Pancreas (tissue), 10 donors: ENCODE data around the gene LMBRD1. TPM values are rescaled to one million over a fixed set of nuclear protein-coding genes. Genes with fewer than 3 reads are reported as not detected.

ENCODE experiments used
- ATAC-seq, 4 donors: fragments of 200-7000 bp; cut with Tn5 transposase; one replicate each; pipeline versions ENCODE4 v1.8.0 to v1.9.1; 2020; ENCODE audit warnings: mild to moderate bottlenecking in 4 of 4, moderate library complexity in 4 of 4
- DNase-seq, 6 donors: peaks; one replicate each; pipeline ENCODE4 v3.0.0-alpha.2; 2020
- FAIRE-seq: peaks from 2 replicates; lab custom pipeline; 2012; peaks lifted over from hg19 to GRCh38; lab: Jason Lieb, UNC
- H3K27ac ChIP-seq, 4 donors: fragments of 200-600 bp; sonication (generic); 1 replicate in 3 of 4; 2 replicates in 1 of 4; pipeline versions ENCODE4 v1.5.0 to v1.8.0; 2020
- H3K27me3 ChIP-seq, 4 donors: fragments of 200-600 bp; one replicate each; pipeline ENCODE4 v1.8.0; 2021
- H3K36me3 ChIP-seq, 3 donors: fragments of 200-600 bp; sonication (generic) in 1 of 3; one replicate each; pipeline versions ENCODE4 v1.5.0 to v1.8.0; 2020 to 2021
- H3K4me1 ChIP-seq, 3 donors: fragments of 200-600 bp; one replicate each; pipeline ENCODE4 v1.8.0; 2021
- H3K4me3 ChIP-seq, 4 donors: fragments of 200-600 bp; sonication (generic) in 2 of 4; one replicate each; pipeline versions ENCODE4 v1.5.0 to v1.8.0; 2020 to 2021
- H3K9me3 ChIP-seq, 4 donors: fragments of 200-600 bp; one replicate each; pipeline ENCODE4 v1.8.0; 2021
- WGBS, 2 donors: extraction: QIAGEN DNeasy Blood & Tissue Kit; methylation state at CpG; one replicate each; pipeline ENCODE4 v1.1.7; 2013; 5-methylcytosine and 5-hydroxymethylcytosine counted together
- intact Hi-C, 3 donors: fragments of 100-400 bp; cut with DNase I; formaldehyde crosslinking; loops; one replicate each; pipeline versions ENCODE4 v1.11.1 to v1.14.2; 2022
- polyA plus RNA-seq, 2 donors: library from polyadenylated mRNA; stranded (reverse); fragments of 200-250 nt; gene quantifications; one replicate each; pipeline ENCODE4 v1.2.3, GENCODE V29; 2013
- total RNA-seq, 6 donors: library from RNA; stranded (reverse); fragmentation: NEBNext Ultra II Directional in 4 of 6; extraction: Animal tissue kit (Norgen Biotek cat#: 25700) in 4 of 6; gene quantifications; one replicate each; pipeline versions ENCODE4 v1.2.1 to v1.2.4, GENCODE V29; 2021 to 2023
- TF ChIP-seq, protein P1 (sequence below), 4 donors: fragments of 200-600 bp; sonication (generic) in 3 of 4; IDR thresholded peaks; one replicate each; pipeline versions ENCODE4 v1.5.0 to v1.8.0; 2021; ENCODE audit warnings: antibody characterized with exemption in 4 of 4
- donor health status: healthy with polysubstance abuse.
- donor health status: DM: no; HTN: no; CAD: no; lungs with moderate emphysema.
- donor health status: DM: no; HTN: no; CAD: no.
- donor health status: control.
- donor health status: control.
- donor health status: Bipolar disorder and iron deficiency.
- donor health status: DM: yes; HTN: yes; CAD: no.
- donor health status: DM: no; HTN: no; CAD: no.
- donor health status: DM: no; HTN: no; CAD: no.
- donor health status: DM: yes; HTN: yes; CAD: no.

The LMBRD1 gene
- total and polyA plus RNA-seq, 8 donors, result 16.5 to 50.5 (median 38.7) TPM

- FAIRE-seq (no peak), ATAC-seq (peak; percentile 76 to 95 (median 90)), DNase-seq (peak; percentile 24 to 75 (median 69))
- intact Hi-C loops, result no loop called here
- H3K36me3 ChIP-seq, result no peaks in the 10 kb centered on the region
- H3K4me3 ChIP-seq, result no peak overlapping the region
- TF ChIP-seq, protein P1, sequence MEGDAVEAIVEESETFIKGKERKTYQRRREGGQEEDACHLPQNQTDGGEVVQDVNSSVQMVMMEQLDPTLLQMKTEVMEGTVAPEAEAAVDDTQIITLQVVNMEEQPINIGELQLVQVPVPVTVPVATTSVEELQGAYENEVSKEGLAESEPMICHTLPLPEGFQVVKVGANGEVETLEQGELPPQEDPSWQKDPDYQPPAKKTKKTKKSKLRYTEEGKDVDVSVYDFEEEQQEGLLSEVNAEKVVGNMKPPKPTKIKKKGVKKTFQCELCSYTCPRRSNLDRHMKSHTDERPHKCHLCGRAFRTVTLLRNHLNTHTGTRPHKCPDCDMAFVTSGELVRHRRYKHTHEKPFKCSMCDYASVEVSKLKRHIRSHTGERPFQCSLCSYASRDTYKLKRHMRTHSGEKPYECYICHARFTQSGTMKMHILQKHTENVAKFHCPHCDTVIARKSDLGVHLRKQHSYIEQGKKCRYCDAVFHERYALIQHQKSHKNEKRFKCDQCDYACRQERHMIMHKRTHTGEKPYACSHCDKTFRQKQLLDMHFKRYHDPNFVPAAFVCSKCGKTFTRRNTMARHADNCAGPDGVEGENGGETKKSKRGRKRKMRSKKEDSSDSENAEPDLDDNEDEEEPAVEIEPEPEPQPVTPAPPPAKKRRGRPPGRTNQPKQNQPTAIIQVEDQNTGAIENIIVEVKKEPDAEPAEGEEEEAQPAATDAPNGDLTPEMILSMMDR (IDR thresholded peaks at IDR 0.05), result no peak
- H3K9me3 ChIP-seq, result no peaks in the 10 kb centered on the region
- 40 to 45% methylated on average over 1 of the region's 1 CpG for WGBS, 2 donors
- no peaks in the 10 kb centered on the region for H3K27me3 ChIP-seq
- peak overlapping the region in 2 of 4 donors; percentile 11 to 38 for H3K27ac ChIP-seq
- peaks cover 0 to 25% (median 18%) of the 10 kb centered on the region in 3 donors for H3K4me1 ChIP-seq
Observed at GRCh38 chr6:69820438-69820837, 23.6 kb upstream of the LMBRD1 start.

DNA sequence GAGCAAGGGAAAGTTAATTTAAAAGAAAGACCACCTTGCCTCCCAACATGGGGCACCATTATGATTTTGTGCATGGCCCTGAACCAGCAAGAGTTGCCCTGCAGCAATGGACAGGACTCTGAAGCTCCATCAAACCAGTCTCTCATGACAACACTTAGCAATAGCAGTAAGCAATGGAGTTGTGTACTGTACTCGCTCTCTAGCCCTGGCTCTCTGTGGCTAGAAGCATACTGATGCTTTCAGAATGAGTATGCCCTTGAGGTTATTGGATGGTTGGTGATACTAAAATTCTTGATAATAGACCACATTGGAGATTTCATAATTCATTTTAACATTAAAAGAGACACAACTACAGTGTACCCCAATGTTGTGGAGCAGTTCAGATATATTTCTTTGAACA lies 23.2 kb upstream of the LMBRD1 start:
- TF ChIP-seq, protein P1 (IDR thresholded peaks at IDR 0.05), result no peak
- WGBS, 2 donors, result 49 to 69% methylated on average over 1 of the region's 1 CpG
- no peaks in the 10 kb centered on the region for H3K36me3 ChIP-seq
- H3K27ac ChIP-seq, result peak overlapping the region in 1 of 4 donors; percentile 38
- H3K9me3 ChIP-seq, result no peaks in the 10 kb centered on the region
- no peak for DNase-seq
- H3K27me3 ChIP-seq, result no peaks in the 10 kb centered on the region
- intact Hi-C loops, result no loop called here
- no peak overlapping the region for H3K4me3 ChIP-seq
- peak in 3 of 4 donors; percentile 8 to 39 (median 9) for ATAC-seq
- H3K4me1 ChIP-seq, result peaks cover 0 to 25% (median 18%) of the 10 kb centered on the region in 3 donors
- no peak for FAIRE-seq

DNA sequence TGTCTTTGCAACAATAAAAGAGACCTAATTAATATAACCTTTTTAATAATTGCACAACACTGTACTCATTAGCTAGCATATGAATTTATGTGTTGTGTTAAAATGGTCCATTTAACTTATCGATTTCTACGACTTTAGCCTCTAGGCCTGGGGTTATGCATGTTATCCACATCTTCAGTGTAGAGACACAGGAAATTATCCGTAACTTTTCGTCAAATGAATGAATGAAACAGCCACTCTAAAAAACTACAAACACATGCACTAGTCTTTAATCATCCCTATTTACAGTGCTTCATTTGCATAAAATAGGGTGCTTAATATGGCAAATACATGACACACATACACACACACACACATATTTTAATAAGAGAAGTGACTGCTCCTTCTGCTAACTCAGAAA lies 22.3 kb upstream of the LMBRD1 start:
- no peak for DNase-seq
- WGBS, 2 donors, result 92 to 96% methylated on average over 4 of the region's 4 CpGs
- Histone ChIP-seq H3K9me3 (no peaks in the 10 kb centered on the region), H3K36me3 (no peaks in the 10 kb centered on the region), H3K4me3 (no peak overlapping the region), H3K27me3 (no peaks in the 10 kb centered on the region), H3K4me1 (peaks cover 0 to 25% (median 18%) of the 10 kb centered on the region in 3 donors), H3K27ac (no peak overlapping the region)
- FAIRE-seq, result no peak
- intact Hi-C loops, result no loop called here
- ATAC-seq, result no peak
- TF ChIP-seq, protein P1 (IDR thresholded peaks at IDR 0.05), result no peak

DNA sequence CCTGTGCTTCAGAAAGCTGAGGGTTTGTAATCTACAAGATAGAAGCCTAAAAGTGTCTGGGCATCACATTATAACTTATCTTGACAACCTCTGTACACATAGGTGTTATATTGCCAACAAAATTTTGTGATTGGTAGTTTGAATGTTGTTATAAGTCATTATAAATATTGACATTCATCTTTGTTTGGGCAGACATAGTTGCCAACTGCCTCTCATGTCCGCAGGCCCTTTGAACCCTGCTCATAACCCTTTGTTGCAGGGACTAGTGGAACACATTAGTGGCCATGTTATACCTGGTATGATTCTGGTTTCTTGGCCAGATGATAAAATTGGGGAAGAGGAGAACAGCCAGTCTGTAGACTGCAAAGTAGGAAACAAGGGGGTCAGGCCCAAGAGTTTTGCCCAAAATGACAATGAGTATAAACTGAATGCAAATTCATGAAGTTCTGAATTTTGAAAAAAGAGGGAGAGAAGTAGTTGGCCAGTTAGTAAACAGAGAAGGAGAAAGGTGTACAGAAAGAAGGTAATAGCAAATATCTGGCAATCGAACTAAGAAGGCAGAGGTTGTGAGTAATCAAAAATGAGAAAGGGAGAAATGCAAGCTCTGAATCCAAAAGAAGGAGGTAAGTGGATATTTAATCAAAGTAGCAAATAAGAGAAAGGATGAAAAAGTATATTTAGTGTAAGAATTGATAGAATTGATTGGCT lies 21.6 kb upstream of the LMBRD1 start:
- 35 to 42% methylated on average over 2 of the region's 2 CpGs for WGBS, 2 donors
- DNase-seq (no peak), ATAC-seq (peak; percentile 31 to 64 (median 46)), FAIRE-seq (no peak)
- Histone ChIP-seq H3K27ac (no peak overlapping the region), H3K27me3 (no peaks in the 10 kb centered on the region), H3K36me3 (no peaks in the 10 kb centered on the region), H3K4me1 (peaks cover 0 to 25% (median 18%) of the 10 kb centered on the region in 3 donors), H3K9me3 (no peaks in the 10 kb centered on the region), H3K4me3 (no peak overlapping the region)
- intact Hi-C loops, result no loop called here
- TF ChIP-seq, protein P1 (IDR thresholded peaks at IDR 0.05), result no peak

- Histone ChIP-seq H3K27me3 (no peaks in the 10 kb centered on the region), H3K36me3 (no peaks in the 10 kb centered on the region), H3K27ac (no peak overlapping the region), H3K9me3 (no peaks in the 10 kb centered on the region), H3K4me1 (peaks cover 0 to 25% (median 18%) of the 10 kb centered on the region in 3 donors), H3K4me3 (no peak overlapping the region)
- TF ChIP-seq, protein P1 (IDR thresholded peaks at IDR 0.05), result no peak
- DNase-seq (no peak), FAIRE-seq (no peak), ATAC-seq (no peak)
- intact Hi-C loops, result no loop called here
Observed at GRCh38 chr6:69817358-69817757, 20.5 kb upstream of the LMBRD1 start.
